K562 (cell line): ENCODE measurements around the gene CTU1. TPM values are rescaled to one million over a fixed set of nuclear protein-coding genes. Genes with fewer than 3 reads are reported as not detected.
A peak's percentile ranks its signal among the peaks of the same experiment; 100 is the strongest.

ENCODE experiments used
- ATAC-seq: fragments of 200-7000 bp; cut with Tn5 transposase; 3 replicates; pipeline ENCODE4 v1.9.1; 2020; ENCODE audit warnings: moderate library complexity
- BruUV-seq: library from RNA; stranded (reverse); fragments of 400-500 nt; replicated peaks from 2 replicates; lab custom pipeline; 2021; lab: Mats Ljungman, UMichigan
- CTCF ChIA-PET: fragments of 300-600 bp; formaldehyde crosslinking; extraction: SDS; loops from one replicate; lab custom pipeline; 2021; ENCODE audit warnings: low intra/inter-chr PET ratio; lab: Yijun Ruan, JAX
- POLR2A ChIA-PET: fragments of 300-600, 350-650 bp; sonication (Branson Sonifier 250); formaldehyde crosslinking; extraction: SDS; loops from one replicate; lab custom pipeline; 2021; ENCODE audit warnings: antibody characterized with exemption, inconsistent platforms; lab: Yijun Ruan, JAX
- DNase-seq, 4 experiments: peaks; one replicate each; pipeline versions ENCODE4 v3.0.0 to v3.0.0-alpha.2; 2011 to 2018; ENCODE audit warnings: low spot score in 3 of 4, mixed read lengths in 3 of 4; ENCODE audit errors: extremely low read depth in 1 of 4
- FAIRE-seq: peaks from 2 replicates; lab custom pipeline; 2011; peaks lifted over from hg19 to GRCh38; lab: Jason Lieb, UNC
- H2AFZ ChIP-seq: 2 replicates; pipeline ENCODE4 v1.6.0; 2011; ENCODE audit warnings: low read depth, low read length, control low read depth, inconsistent platforms
- H3K27ac ChIP-seq: fragments of 200-600 bp; 3 replicates; pipeline ENCODE4 v1.8.0; 2011; ENCODE audit warnings: low read depth, mild to moderate bottlenecking, control low read depth, inconsistent platforms, low read length, moderate library complexity, mixed read lengths; ENCODE audit errors: extremely low read depth
- H3K27me3 ChIP-seq, 2 experiments: fragments of 300-600 bp in 1 of 2; 2 replicates in 1 of 2; 3 replicates in 1 of 2; pipeline versions ENCODE4 v1.6.0 to v1.8.0; 2011; ENCODE audit warnings: inconsistent platforms in 2 of 2, low read length in 2 of 2, mild to moderate bottlenecking in 1 of 2, mixed read lengths in 1 of 2, moderate library complexity in 1 of 2; ENCODE audit not compliant: control insufficient read depth in 2 of 2, insufficient read depth in 2 of 2
- H3K36me3 ChIP-seq: fragments of 300-600 bp; 3 replicates; pipeline ENCODE4 v1.8.0; 2011; ENCODE audit warnings: mild to moderate bottlenecking, low read length, inconsistent platforms; ENCODE audit not compliant: control insufficient read depth, insufficient read depth
- H3K4me1 ChIP-seq, 2 experiments: fragments of 200-600 bp in 1 of 2; replicated peaks in 1 of 2; 2 replicates in 1 of 2; 3 replicates in 1 of 2; pipeline versions ENCODE4 v1.5.1 to v1.8.0; 2011; ENCODE audit warnings: inconsistent platforms in 2 of 2, low read length in 2 of 2, mild to moderate bottlenecking in 1 of 2, mixed read lengths in 1 of 2, moderate library complexity in 1 of 2; ENCODE audit not compliant: control insufficient read depth in 2 of 2, insufficient read depth in 2 of 2
- H3K4me2 ChIP-seq: 2 replicates; pipeline ENCODE4 v1.6.1; 2011; ENCODE audit warnings: low read length, control low read depth, inconsistent platforms, mixed read lengths; ENCODE audit not compliant: insufficient read depth
- H3K4me3 ChIP-seq: fragments of 200-600 bp; sonication (generic), shearing (Covaris generic); 2 replicates; pipeline ENCODE4 v1.5.1; 2016; ENCODE audit warnings: control low read depth, inconsistent platforms
- H3K79me2 ChIP-seq: fragments of 200-600 bp; 3 replicates; pipeline ENCODE4 v1.8.0; 2011; ENCODE audit warnings: low read length, inconsistent platforms; ENCODE audit not compliant: control insufficient read depth, insufficient read depth
- H3K9ac ChIP-seq, 2 experiments: 2 replicates each; pipeline versions ENCODE4 v1.6.0 to v1.6.1; 2011; ENCODE audit warnings: low read depth in 2 of 2, low read length in 2 of 2, control low read depth in 1 of 2, inconsistent platforms in 1 of 2, mild to moderate bottlenecking in 1 of 2, mixed read lengths in 1 of 2; ENCODE audit not compliant: insufficient read depth in 1 of 2
- H3K9me1 ChIP-seq: one replicate; pipeline ENCODE4 v1.6.0; 2011; ENCODE audit warnings: inconsistent platforms, mild to moderate bottlenecking, low read length, moderate library complexity; ENCODE audit not compliant: control insufficient read depth, insufficient read depth
- H3K9me3 ChIP-seq: replicated peaks from 2 replicates; pipeline ENCODE4 v1.5.1; 2011; ENCODE audit warnings: low read depth, low read length, inconsistent platforms; ENCODE audit not compliant: control insufficient read depth, insufficient read depth
- H4K20me1 ChIP-seq: replicated peaks from 2 replicates; pipeline ENCODE4 v1.6.1; 2011; ENCODE audit warnings: low read length, inconsistent platforms, mixed read lengths; ENCODE audit not compliant: control insufficient read depth, insufficient read depth
- EGR1 ChIP-seq: fragments of 450-650 bp; conservative IDR thresholded peaks from 2 replicates; pipeline ENCODE4 v1.6.1; 2017; ENCODE audit warnings: mild to moderate bottlenecking
- NFIC ChIP-seq: fragments of 450-650 bp; IDR thresholded peaks from 2 replicates; pipeline ENCODE4 v1.6.1; 2017; ENCODE audit warnings: mild to moderate bottlenecking, inconsistent platforms
- WGBS: fragments of 100-300 bp; shearing (Covaris generic); methylation state at CpG from one replicate; pipeline ENCODE4 v1.1.6; 2016; ENCODE audit warnings: low coverage, mixed read lengths; ENCODE audit not compliant: insufficient coverage; ENCODE audit errors: missing lambda C conversion rate; 5-methylcytosine and 5-hydroxymethylcytosine counted together
- in situ Hi-C: fragments of 300-500 bp; cut with MboI; formaldehyde crosslinking; loops from 4 replicates; pipeline ENCODE4 v1.15.0; 2018; ENCODE audit warnings: inconsistent platforms, mixed read lengths
- intact Hi-C: fragments of 100-400 bp; cut with micrococcal nuclease; formaldehyde crosslinking; loops from 2 replicates; pipeline ENCODE4 v1.14.2; 2022
- polyA plus RNA-seq, 8 experiments: library from polyadenylated mRNA; depleted of rRNA in 4 of 8; stranded (reverse) in 5 of 8; unstranded in 3 of 8; fragments of >200 nt; fragmentation: Nextera tagmentation in 2 of 8; fragmentation: Illumina TruSeq in 1 of 8; extraction: Ambion mirVana in 2 of 8; extraction: Trizol in 1 of 8; gene quantifications; 2 replicates each; pipeline versions ENCODE4 v1.2.1 to v1.2.3, GENCODE V29; 2011 to 2014; ENCODE audit warnings: inconsistent platforms in 1 of 8, missing spikeins in 1 of 8
- total RNA-seq, 7 experiments: library from RNA; depleted of rRNA in 6 of 7; stranded (reverse); fragments of >200 nt in 6 of 7; fragmentation: Illumina TruSeq in 2 of 7; extraction: Trizol in 2 of 7; gene quantifications; 2 replicates each; pipeline versions ENCODE4 v1.2.1 to v1.2.3, GENCODE V29; 2011 to 2021; ENCODE audit warnings: low replicate concordance in 1 of 7
- TF ChIP-seq, protein P1 (sequence below): fragments of 450-650 bp; formaldehyde crosslinking; IDR thresholded peaks from 2 replicates; pipeline ENCODE4 v1.4.0; 2020; ENCODE audit warnings: mild to moderate bottlenecking, mixed read lengths

Gene CTU1
- total and polyA plus RNA-seq, 9 of the 15 experiments (the other 6 are each of a cell fraction or from before 2014, with no cell fraction given) = 0.03 to 18.4 (median 2.3) TPM; not detected in 1

DNA sequence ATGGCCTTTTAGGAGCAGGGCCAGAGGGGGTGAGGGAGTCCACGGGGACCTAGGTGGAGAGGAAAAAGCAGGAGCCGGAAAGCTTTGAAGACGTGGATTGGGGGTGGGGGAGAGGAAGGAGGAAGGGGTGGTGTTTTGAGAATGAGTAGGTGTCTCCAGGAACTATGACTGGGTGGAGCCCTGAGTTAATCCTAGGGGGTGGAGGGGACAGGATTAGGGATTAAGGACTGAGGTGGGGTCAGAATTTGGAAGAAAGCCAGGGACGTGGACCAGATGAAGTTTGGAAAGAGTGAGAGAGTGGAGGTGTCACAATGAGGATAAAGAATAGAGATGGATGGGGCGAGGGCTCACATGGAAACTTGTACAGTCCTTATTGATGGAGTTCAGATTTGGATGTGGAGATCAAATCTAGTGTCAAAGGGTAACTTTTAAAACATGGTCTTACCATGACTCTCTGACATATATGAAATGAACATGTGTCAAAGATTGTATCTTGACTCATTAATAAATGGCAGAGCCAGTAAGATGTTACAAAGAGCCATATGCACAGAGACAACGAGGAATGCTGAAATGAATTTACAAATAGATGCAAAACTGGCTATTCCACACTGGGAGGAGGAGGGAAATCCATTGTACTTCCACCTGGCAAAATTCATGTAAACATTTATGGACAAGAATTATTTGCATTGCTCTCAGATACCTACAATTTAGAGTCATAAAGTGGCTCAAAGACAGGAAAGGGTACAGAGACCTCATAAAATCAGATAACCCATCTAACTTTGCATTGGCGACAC is 41.6 kb downstream of the CTU1 start:
- BruUV-seq = no TSS peak
- H3K36me3 ChIP-seq = no peaks in the 10 kb centered on the region
- ChIA-PET POLR2A (no interaction called here), CTCF (no interaction called here)
- H3K4me1 ChIP-seq = peaks cover 18 to 22% of the 10 kb centered on the region in 2 experiments
- FAIRE-seq (no peak), ATAC-seq (no peak), DNase-seq (peak in 1 of 4 experiments; percentile 19)
- H3K9ac ChIP-seq = no peak overlapping the region
- H2AFZ ChIP-seq = peak overlapping the region; percentile 35; the same call in 1 of the 2 replicates
- intact Hi-C loops (no loop called here), in situ Hi-C loops (no loop called here)
- H3K9me3 ChIP-seq = no peaks in the 10 kb centered on the region
- TF ChIP-seq NFIC (peak; percentile 78), EGR1 (peak; percentile 72)
- TF ChIP-seq, protein P1, sequence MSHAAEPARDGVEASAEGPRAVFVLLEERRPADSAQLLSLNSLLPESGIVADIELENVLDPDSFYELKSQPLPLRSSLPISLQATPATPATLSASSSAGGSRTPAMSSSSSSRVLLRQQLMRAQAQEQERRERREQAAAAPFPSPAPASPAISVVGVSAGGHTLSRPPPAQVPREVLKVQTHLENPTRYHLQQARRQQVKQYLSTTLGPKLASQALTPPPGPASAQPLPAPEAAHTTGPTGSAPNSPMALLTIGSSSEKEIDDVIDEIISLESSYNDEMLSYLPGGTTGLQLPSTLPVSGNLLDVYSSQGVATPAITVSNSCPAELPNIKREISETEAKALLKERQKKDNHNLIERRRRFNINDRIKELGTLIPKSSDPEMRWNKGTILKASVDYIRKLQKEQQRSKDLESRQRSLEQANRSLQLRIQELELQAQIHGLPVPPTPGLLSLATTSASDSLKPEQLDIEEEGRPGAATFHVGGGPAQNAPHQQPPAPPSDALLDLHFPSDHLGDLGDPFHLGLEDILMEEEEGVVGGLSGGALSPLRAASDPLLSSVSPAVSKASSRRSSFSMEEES (CRISPR knock-in tag) = no peak
- H3K4me2 ChIP-seq = no peak overlapping the region
- H3K4me3 ChIP-seq = no peak overlapping the region
- H4K20me1 ChIP-seq = no peaks in the 10 kb centered on the region
- H3K9me1 ChIP-seq = no peaks in the 10 kb centered on the region
- peaks cover 3 to 8% of the 10 kb centered on the region in 2 experiments; a peak in 1 of 5 replicates for H3K27me3 ChIP-seq
- no peak overlapping the region for H3K27ac ChIP-seq
- no peaks in the 10 kb centered on the region for H3K79me2 ChIP-seq
- WGBS = 13% methylated on average over 6 of the region's 7 CpGs
